HG02970 (cell line): Measurements from ENCODE around the gene TSPAN16.

ENCODE experiments used
- ATAC-seq: cut with Tn5 transposase; IDR thresholded peaks from one replicate; pipeline ENCODE4 v1.9.1; 2021; ENCODE audit warnings: mild to moderate bottlenecking, moderate library complexity, moderate number of reproducible peaks; ENCODE audit not compliant: unreplicated experiment, low FRiP score

Gene TSPAN16

GRCh38 chr19:11267316-11268085 lies 28.5 kb upstream of the TSPAN16 start:
- ATAC-seq: no peak

- ATAC-seq: no peak
These were observed 27.1 kb upstream of the TSPAN16 start for GRCh38 chr19:11268783-11269267.

- ATAC-seq: no peak
These were observed 26.6 kb upstream of the TSPAN16 start for GRCh38 chr19:11269408-11269807.

GRCh38 chr19:11273296-11273695 lies 22.7 kb upstream of the TSPAN16 start:
- ATAC-seq: no peak

- ATAC-seq: no peak
These were observed 22.0 kb upstream of the TSPAN16 start for GRCh38 chr19:11273989-11274388.

GRCh38 chr19:11274533-11275086 lies 21.4 kb upstream of the TSPAN16 start:
- ATAC-seq: no peak

- no peak for ATAC-seq
These were observed 17.3 kb upstream of the TSPAN16 start for GRCh38 chr19:11278670-11279069.

- no peak for ATAC-seq
These were observed 16.3 kb upstream of the TSPAN16 start for GRCh38 chr19:11279505-11280236.

GRCh38 chr19:11281356-11282049 lies 14.5 kb upstream of the TSPAN16 start:
- ATAC-seq: no peak

GRCh38 chr19:11284515-11284914 lies 11.4 kb upstream of the TSPAN16 start:
- no peak for ATAC-seq

- no peak for ATAC-seq
These were observed 9.5 kb upstream of the TSPAN16 start for GRCh38 chr19:11286312-11286974.

- no peak for ATAC-seq
These were observed 7.6 kb upstream of the TSPAN16 start for GRCh38 chr19:11288349-11288748.

- ATAC-seq: no peak
These were observed 5.7 kb upstream of the TSPAN16 start for GRCh38 chr19:11290256-11290655.

- no peak for ATAC-seq
These were observed 4.5 kb upstream of the TSPAN16 start for GRCh38 chr19:11291415-11291814.

GRCh38 chr19:11291991-11292390 lies 4.0 kb upstream of the TSPAN16 start:
- ATAC-seq: no peak

GRCh38 chr19:11293433-11294389 lies 2.2 kb upstream of the TSPAN16 start:
- ATAC-seq: no peak

- no peak for ATAC-seq
These were observed 780 bp upstream of the TSPAN16 start for GRCh38 chr19:11295180-11295579.

- ATAC-seq: no peak
These were observed 304 bp downstream of the TSPAN16 start for GRCh38 chr19:11296264-11296663.
